Measurements from ENCODE around the gene ASCL2. TPM values are rescaled to one million over a fixed set of nuclear protein-coding genes. Genes with fewer than 3 reads are reported as not detected.

Gene ASCL2
- total and polyA plus RNA-seq, 12 donors = 0.15 to 2.7 (median 0.25) TPM; not detected in 4

DNA sequence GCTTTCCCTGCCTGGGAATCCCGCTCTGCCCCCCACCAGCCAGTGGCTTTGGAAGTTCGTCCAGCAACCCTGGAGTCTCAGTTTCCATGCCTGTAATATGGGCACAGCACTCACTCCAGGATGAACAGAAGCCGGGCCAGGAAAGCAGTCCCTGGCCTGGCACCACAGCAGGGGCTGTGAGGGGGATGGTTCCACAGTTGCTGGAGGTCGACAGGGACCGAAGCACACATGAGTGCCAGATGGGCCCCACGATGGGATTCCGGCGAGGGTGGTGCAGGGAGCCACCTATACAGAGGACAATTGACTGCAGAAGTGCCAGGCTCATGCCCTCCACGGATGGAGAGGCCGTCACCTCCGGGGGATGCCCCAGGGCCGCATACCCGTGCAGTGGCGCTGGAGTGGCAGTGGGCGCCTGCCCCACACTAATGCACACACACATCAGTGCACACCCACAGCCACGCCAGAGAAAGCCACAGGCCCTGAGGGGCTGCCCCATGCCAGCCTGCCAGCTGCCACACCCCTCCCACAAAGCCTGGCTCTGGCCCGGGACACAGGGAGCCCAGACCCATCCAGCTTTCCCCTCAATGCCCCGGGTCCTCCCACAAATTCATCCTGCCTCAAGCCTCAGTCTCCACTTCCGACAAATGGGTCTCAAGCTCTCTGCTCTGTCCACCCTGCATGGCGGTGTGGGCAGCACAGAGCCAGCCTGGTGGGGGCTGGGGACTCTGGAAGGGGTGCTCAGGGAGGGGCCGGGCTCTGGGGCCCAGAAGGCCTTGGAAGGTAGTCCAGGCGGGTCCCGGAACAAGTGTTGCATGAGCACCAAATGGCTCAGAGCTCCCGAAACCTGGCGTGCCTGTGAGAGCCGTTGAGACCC is 9.7 kb downstream of the ASCL2 start:
- H3K27me3 ChIP-seq = peaks cover 0 to 35% (median 22%) of the 10 kb centered on the region in 7 donors
- 85 to 87% methylated on average over 26 of the region's 26 CpGs for WGBS, 2 donors
- ATAC-seq = no peak

DNA sequence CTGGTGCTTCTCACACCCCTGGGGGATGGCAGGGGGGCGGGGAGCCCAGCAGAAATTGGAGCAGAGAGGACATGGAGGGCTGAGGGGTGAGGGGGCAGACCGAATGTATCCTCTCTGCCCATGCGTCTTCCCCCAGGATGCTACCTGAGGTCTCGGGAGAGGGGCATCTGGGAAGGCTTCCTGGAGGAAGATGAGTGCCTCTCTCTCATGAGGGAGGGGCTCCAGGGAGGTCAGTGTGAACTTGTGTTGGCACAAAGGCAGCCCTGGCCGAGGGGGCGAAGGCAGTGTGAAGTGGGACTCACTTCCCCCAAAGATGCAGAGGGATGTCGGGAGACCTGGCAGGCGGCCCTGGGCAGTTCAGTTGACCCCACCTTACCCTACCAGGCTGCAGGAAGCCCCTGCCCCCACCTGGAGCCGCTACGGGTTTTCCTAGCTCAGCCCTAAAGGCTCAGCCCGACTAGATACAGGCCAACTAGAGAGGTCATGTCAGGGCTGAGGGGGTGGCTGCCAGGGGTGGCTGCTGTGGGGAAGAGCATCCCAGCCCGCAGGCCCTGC is 10.4 kb downstream of the ASCL2 start:
- Histone ChIP-seq H3K4me3 (no peak overlapping the region), H3K9me3 (peaks cover 0 to 5% (median 0%) of the 10 kb centered on the region in 11 donors), H3K36me3 (no peaks in the 10 kb centered on the region), H3K4me1 (peaks cover 0 to under 1% (median 0%) of the 10 kb centered on the region in 9 donors), H3K27me3 (peaks cover 0 to 35% (median 22%) of the 10 kb centered on the region in 7 donors), H3K27ac (no peak overlapping the region)
- intact Hi-C loops (cut with DNase I) = no loop called here
- TF ChIP-seq, protein P1, sequence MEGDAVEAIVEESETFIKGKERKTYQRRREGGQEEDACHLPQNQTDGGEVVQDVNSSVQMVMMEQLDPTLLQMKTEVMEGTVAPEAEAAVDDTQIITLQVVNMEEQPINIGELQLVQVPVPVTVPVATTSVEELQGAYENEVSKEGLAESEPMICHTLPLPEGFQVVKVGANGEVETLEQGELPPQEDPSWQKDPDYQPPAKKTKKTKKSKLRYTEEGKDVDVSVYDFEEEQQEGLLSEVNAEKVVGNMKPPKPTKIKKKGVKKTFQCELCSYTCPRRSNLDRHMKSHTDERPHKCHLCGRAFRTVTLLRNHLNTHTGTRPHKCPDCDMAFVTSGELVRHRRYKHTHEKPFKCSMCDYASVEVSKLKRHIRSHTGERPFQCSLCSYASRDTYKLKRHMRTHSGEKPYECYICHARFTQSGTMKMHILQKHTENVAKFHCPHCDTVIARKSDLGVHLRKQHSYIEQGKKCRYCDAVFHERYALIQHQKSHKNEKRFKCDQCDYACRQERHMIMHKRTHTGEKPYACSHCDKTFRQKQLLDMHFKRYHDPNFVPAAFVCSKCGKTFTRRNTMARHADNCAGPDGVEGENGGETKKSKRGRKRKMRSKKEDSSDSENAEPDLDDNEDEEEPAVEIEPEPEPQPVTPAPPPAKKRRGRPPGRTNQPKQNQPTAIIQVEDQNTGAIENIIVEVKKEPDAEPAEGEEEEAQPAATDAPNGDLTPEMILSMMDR (IDR thresholded peaks at IDR 0.05) = no peak
- DNase-seq (no peak), ATAC-seq (no peak)
- 67 to 71% methylated on average over 12 of the region's 12 CpGs for WGBS, 2 donors

More for the DNA sequence above, 9.7 kb downstream of the ASCL2 start:
- Histone ChIP-seq H3K9me3 (no peaks in the 10 kb centered on the region), H3K27ac (no peak overlapping the region), H3K36me3 (no peaks in the 10 kb centered on the region), H3K4me3 (no peak overlapping the region), H3K4me1 (peaks cover 0 to 8% (median 0%) of the 10 kb centered on the region in 9 donors)
- TF ChIP-seq, protein P1 (IDR thresholded peaks at IDR 0.05) = no peak
- intact Hi-C loops (cut with DNase I) = no loop called here
- peak in 1 of 2 donors; percentile 1 for DNase-seq

DNA sequence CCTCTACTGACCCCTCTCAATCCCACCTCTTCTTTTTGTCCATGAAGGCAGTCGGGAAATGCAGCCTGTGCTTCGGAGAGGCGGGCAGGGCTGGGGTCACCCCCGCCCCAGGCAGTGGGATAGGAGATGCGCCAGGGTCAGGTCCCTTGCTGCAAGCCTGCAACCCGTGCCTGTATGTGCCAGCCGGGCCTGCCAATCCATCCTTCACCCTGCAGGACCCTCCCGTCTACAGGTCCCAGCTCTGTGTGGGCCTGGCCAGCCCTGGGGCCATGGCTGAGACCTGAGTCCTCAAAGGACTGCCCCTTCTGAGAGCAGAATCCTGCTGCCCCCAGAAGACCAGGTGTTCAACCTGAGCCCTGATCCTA is 10.9 kb downstream of the ASCL2 start:
- intact Hi-C loops (cut with DNase I) = no loop called here
- peaks cover 0 to 35% (median 22%) of the 10 kb centered on the region in 7 donors for H3K27me3 ChIP-seq
- no peak for ATAC-seq
- H3K36me3 ChIP-seq = no peaks in the 10 kb centered on the region
- TF ChIP-seq, protein P1 (IDR thresholded peaks at IDR 0.05) = no peak
- 83 to 89% methylated on average over 8 of the region's 8 CpGs for WGBS, 2 donors
- H3K4me3 ChIP-seq = no peak overlapping the region
- H3K9me3 ChIP-seq = peaks cover 0 to 11% (median 0%) of the 10 kb centered on the region in 11 donors
- H3K4me1 ChIP-seq = no peaks in the 10 kb centered on the region
- DNase-seq = peak in 1 of 2 donors; percentile 3
- H3K27ac ChIP-seq = no peak overlapping the region

DNA sequence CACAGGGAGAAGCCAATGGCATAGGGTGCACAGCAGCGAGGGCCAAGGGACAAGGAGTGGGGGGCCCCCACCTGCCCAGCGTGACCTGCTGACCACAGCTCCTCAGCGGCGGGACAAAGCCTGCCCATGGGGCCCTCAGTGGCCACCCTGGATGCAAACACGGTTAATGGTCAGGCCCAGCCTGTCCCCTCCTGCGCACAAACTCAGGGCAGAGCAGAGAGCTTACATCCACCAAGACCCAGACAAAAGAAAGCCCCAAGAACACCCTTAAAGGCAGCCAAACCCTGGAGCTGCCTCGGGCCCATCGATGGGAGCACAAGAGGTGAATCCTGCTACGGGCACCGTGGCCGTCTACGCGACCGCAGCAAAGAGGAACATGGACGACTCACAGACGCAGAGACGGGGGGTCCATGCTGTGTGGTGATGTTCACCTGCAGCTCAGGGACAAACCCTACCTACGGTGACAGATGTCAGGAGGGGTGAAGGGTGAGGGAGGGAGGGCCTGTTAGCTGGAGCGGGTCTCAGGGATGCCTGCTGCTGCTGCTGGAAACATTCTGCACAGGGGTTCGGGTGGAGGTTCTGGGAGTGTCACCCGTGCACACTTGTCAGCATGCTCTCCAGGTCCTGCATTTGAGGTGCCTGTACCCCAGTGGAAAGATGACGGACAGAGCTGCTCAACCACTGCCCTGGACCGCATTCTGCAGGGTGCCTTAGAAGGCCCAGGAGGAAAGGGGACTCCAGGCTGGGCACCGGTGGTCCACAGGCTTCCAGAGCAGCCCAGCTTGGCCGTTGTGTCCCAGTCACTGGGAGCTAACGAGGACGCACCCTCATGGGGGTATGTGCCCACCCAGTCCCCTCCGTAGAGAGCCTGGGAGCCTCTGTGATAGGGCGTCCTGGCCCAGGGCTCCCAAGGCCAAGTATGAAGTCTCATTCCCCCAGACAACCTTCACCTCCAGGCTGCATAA is 11.6 kb downstream of the ASCL2 start:
- no peaks in the 10 kb centered on the region for H3K36me3 ChIP-seq
- H3K27me3 ChIP-seq = peaks cover 0 to 33% (median 22%) of the 10 kb centered on the region in 7 donors
- 88 to 89% methylated on average over 29 of the region's 29 CpGs for WGBS, 2 donors
- no peak overlapping the region for H3K27ac ChIP-seq
- H3K9me3 ChIP-seq = peaks cover 0 to 17% (median 0%) of the 10 kb centered on the region in 11 donors
- ATAC-seq (no peak), DNase-seq (peak in 1 of 2 donors; percentile 2)
- H3K4me1 ChIP-seq = no peaks in the 10 kb centered on the region
- TF ChIP-seq, protein P1 (IDR thresholded peaks at IDR 0.05) = no peak
- H3K4me3 ChIP-seq = no peak overlapping the region
- intact Hi-C loops (cut with DNase I) = no loop called here
